Cerebellar nuclear complex (tissue), 1 donor: ENCODE results near the gene CDS1.
"Not testable (repeated sequence)": the region's sequence is repeated elsewhere in the genome, so short reads cannot be mapped to it uniquely, and the experiment has no call there.

Experiments
- DNase-seq, 2 experiments: peaks; one replicate each; lab custom pipeline; 2025; lab: John Stamatoyannopoulos, UW

The CDS1 gene

GRCh38 chr4:84582988-84583875 is at the start of gene CDS1:
Gene CDS1 (plus strand): TSS chr4:84583127. CDS start chr4:84583402, 275 bp downstream.
- DNase-seq = no peak

- DNase-seq = no peak
Observed at GRCh38 chr4:84535901-84536300, 47.0 kb upstream of the CDS1 start.

- DNase-seq = no peak
Observed at GRCh38 chr4:84545093-84545492, 37.8 kb upstream of the CDS1 start.

- no peak for DNase-seq
Observed at GRCh38 chr4:84547211-84547610, 35.7 kb upstream of the CDS1 start.

- not testable (repeated sequence) for DNase-seq
Observed at GRCh38 chr4:84549191-84549590, 33.7 kb upstream of the CDS1 start.

- no peak for DNase-seq
Observed at GRCh38 chr4:84562156-84562555, 20.8 kb upstream of the CDS1 start.

- no peak for DNase-seq
Observed at GRCh38 chr4:84563002-84563401, 19.9 kb upstream of the CDS1 start.

GRCh38 chr4:84565951-84566350 is 17.0 kb upstream of the CDS1 start:
- DNase-seq = no peak

- DNase-seq = no peak
Observed at GRCh38 chr4:84568496-84568895, 14.4 kb upstream of the CDS1 start.

- DNase-seq = no peak
Observed at GRCh38 chr4:84569009-84569408, 13.9 kb upstream of the CDS1 start.

GRCh38 chr4:84573385-84574068 is 9.4 kb upstream of the CDS1 start:
- no peak for DNase-seq

GRCh38 chr4:84574069-84574720 is 8.7 kb upstream of the CDS1 start:
- no peak for DNase-seq

- no peak for DNase-seq
Observed at GRCh38 chr4:84578540-84579402, 4.2 kb upstream of the CDS1 start.

GRCh38 chr4:84579403-84579776 is 3.5 kb upstream of the CDS1 start:
- DNase-seq = no peak

GRCh38 chr4:84582302-84582987 is 482 bp upstream of the CDS1 start:
- peak; percentile 75 to 94 for DNase-seq

- DNase-seq = no peak
Observed at GRCh38 chr4:84583876-84584380, 1.0 kb downstream of the CDS1 start.

GRCh38 chr4:84585251-84585650 is 2.3 kb downstream of the CDS1 start:
- no peak for DNase-seq

GRCh38 chr4:84594724-84595123 is 11.8 kb downstream of the CDS1 start:
- DNase-seq = no peak

GRCh38 chr4:84596826-84597225 is 13.9 kb downstream of the CDS1 start:
- DNase-seq = no peak

GRCh38 chr4:84597450-84597849 is 14.5 kb downstream of the CDS1 start:
- no peak for DNase-seq

- no peak for DNase-seq
Observed at GRCh38 chr4:84606645-84607044, 23.7 kb downstream of the CDS1 start.
